B cell (primary cell): ENCODE results near the gene USP22. TPM values are rescaled to one million over a fixed set of nuclear protein-coding genes. Genes with fewer than 3 reads are reported as not detected.
"Not testable (repeated sequence)": the region's sequence is repeated elsewhere in the genome, so short reads cannot be mapped to it uniquely, and the experiment has no call there.

Experiments used
- ATAC-seq: fragments of 200-7000 bp; cut with Tn5 transposase; one replicate; pipeline ENCODE4 v1.10.0; 2021; ENCODE audit warnings: low read depth, mild to moderate bottlenecking, moderate number of reproducible peaks, moderate library complexity
- CTCF ChIA-PET: fragments of 350-600 bp; sonication (Branson Sonifier 250); formaldehyde crosslinking; loops from one replicate; lab custom pipeline; 2021; ENCODE audit warnings: antibody characterized with exemption, inconsistent platforms; lab: Charles Lee
- POLR2A ChIA-PET: fragments of 350-600 bp; sonication (Branson Sonifier 250); formaldehyde crosslinking; loops from one replicate; lab custom pipeline; 2021; ENCODE audit warnings: antibody characterized with exemption; lab: Charles Lee
- DNase-seq: peaks from one replicate; pipeline ENCODE4 v3.0.0; 2013
- H2AFZ ChIP-seq: 2 replicates; pipeline ENCODE4 v1.6.1; 2012; ENCODE audit warnings: mild to moderate bottlenecking, low read depth, low read length; ENCODE audit not compliant: insufficient read depth, poor library complexity, severe bottlenecking
- H3K27ac ChIP-seq, 2 donors: 1 replicate in 1 of 2; 2 replicates in 1 of 2; pipeline ENCODE4 v1.5.1; 2012 to 2013; ENCODE audit warnings: low read length in 2 of 2, mild to moderate bottlenecking in 2 of 2, moderate library complexity in 1 of 2
- H3K27me3 ChIP-seq, 4 experiments: fragments of 200-600 bp in 1 of 4; sonication (generic) in 1 of 4; replicated peaks in 1 of 4; 1 replicate in 2 of 4; 2 replicates in 2 of 4; pipeline versions ENCODE4 v1.6.1 to v1.7.0; 2013 to 2016; ENCODE audit warnings: low read length in 3 of 4, mild to moderate bottlenecking in 2 of 4, mixed read lengths in 1 of 4, moderate library complexity in 1 of 4; ENCODE audit not compliant: insufficient read depth in 4 of 4, control insufficient read depth in 3 of 4; ENCODE audit errors: control extremely low read depth in 1 of 4
- H3K36me3 ChIP-seq, 2 experiments: replicated peaks in 1 of 2; 1 replicate in 1 of 2; 2 replicates in 1 of 2; pipeline versions ENCODE4 v1.6.1 to v1.7.1; 2013; ENCODE audit warnings: low read length in 1 of 2; ENCODE audit not compliant: insufficient read depth in 2 of 2, control insufficient read depth in 1 of 2; ENCODE audit errors: control extremely low read depth in 1 of 2, extremely low read depth in 1 of 2
- H3K4me1 ChIP-seq, 2 donors: fragments of 200-600 bp in 1 of 2; sonication (generic) in 1 of 2; 1 replicate in 1 of 2; 2 replicates in 1 of 2; pipeline versions ENCODE4 v1.5.1 to v1.6.1; 2013 to 2017; ENCODE audit warnings: low read length in 2 of 2; ENCODE audit not compliant: control insufficient read depth in 2 of 2, insufficient read depth in 2 of 2
- H3K4me2 ChIP-seq: replicated peaks from 2 replicates; pipeline ENCODE3; 2012; ENCODE audit warnings: mild to moderate bottlenecking, low read depth, low read length; ENCODE audit not compliant: poor library complexity, severe bottlenecking
- H3K4me3 ChIP-seq, 5 experiments: fragments of 200-600 bp in 1 of 5; sonication (generic) in 1 of 5; 1 replicate in 3 of 5; 2 replicates in 2 of 5; pipeline versions ENCODE4 v1.5.1 to v1.7.0; 2011 to 2016; ENCODE audit warnings: low read length in 4 of 5, mild to moderate bottlenecking in 4 of 5, low read depth in 2 of 5, control low read depth in 1 of 5, moderate library complexity in 1 of 5; ENCODE audit not compliant: insufficient read depth in 1 of 5; ENCODE audit errors: control extremely low read depth in 1 of 5, extremely low read depth in 1 of 5
- H3K79me2 ChIP-seq: fragments of 200-600 bp; sonication (generic); one replicate; pipeline ENCODE4 v1.6.0; 2016; ENCODE audit warnings: low read length; ENCODE audit not compliant: control insufficient read depth, insufficient read depth
- H3K9ac ChIP-seq: fragments of 200-600 bp; sonication (generic); 2 replicates; pipeline ENCODE4 v1.6.1; 2017; ENCODE audit warnings: mild to moderate bottlenecking, low read length, moderate library complexity
- H3K9me3 ChIP-seq, 3 donors: one replicate each; pipeline versions ENCODE4 v1.6.1 to v1.7.1; 2013; ENCODE audit warnings: low read length in 2 of 3; ENCODE audit not compliant: control insufficient read depth in 2 of 3, insufficient read depth in 1 of 3; ENCODE audit errors: control extremely low read depth in 1 of 3
- H4K20me1 ChIP-seq: 2 replicates; pipeline ENCODE4 v1.6.0; 2012; ENCODE audit warnings: mild to moderate bottlenecking, low read length; ENCODE audit not compliant: insufficient read depth, control insufficient read depth, poor library complexity, severe bottlenecking
- H3K27ac Mint-ChIP-seq: one replicate; pipeline ENCODE4 v1.8.0; 2021; ENCODE audit warnings: mixed read lengths
- H3K27me3 Mint-ChIP-seq: one replicate; pipeline ENCODE4 v1.8.0; 2021; ENCODE audit warnings: mixed read lengths
- H3K4me1 Mint-ChIP-seq: one replicate; pipeline ENCODE4 v1.8.0; 2021; ENCODE audit warnings: mixed read lengths
- H3K4me3 Mint-ChIP-seq: one replicate; pipeline ENCODE4 v1.8.0; 2021; ENCODE audit warnings: mixed read lengths
- H3K9me3 Mint-ChIP-seq: one replicate; pipeline ENCODE4 v1.8.0; 2022; ENCODE audit warnings: mixed read lengths; ENCODE audit not compliant: insufficient read depth
- CTCF ChIP-seq: fragments of 200-600 bp; IDR thresholded peaks from one replicate; pipeline ENCODE4 v1.8.0; 2022; ENCODE audit warnings: antibody characterized with exemption, mild to moderate bottlenecking
- EZH2 ChIP-seq: IDR thresholded peaks from 2 replicates; pipeline ENCODE4 v1.6.1; 2012; ENCODE audit warnings: borderline replicate concordance, low read depth, mild to moderate bottlenecking, moderate library complexity, low read length; ENCODE audit not compliant: insufficient read depth, poor library complexity, severe bottlenecking
- WGBS: methylation state at CpG from one replicate; pipeline ENCODE4 v1.1.5; 2013; ENCODE audit warnings: missing lambda C conversion rate; ENCODE audit not compliant: insufficient coverage; 5-methylcytosine and 5-hydroxymethylcytosine counted together
- intact Hi-C: fragments of 100-400 bp; cut with micrococcal nuclease; formaldehyde crosslinking; loops from one replicate; pipeline ENCODE4 v1.10.0; 2022
- polyA plus RNA-seq: library from polyadenylated mRNA; depleted of rRNA; stranded (reverse); fragments of >200 nt; gene quantifications from 2 replicates; pipeline ENCODE4 v1.2.3, GENCODE V29; 2012
- total RNA-seq, 2 donors: library from RNA; stranded (reverse); fragments of 120-200 nt in 1 of 2; gene quantifications; 1 replicate in 1 of 2; 2 replicates in 1 of 2; pipeline versions ENCODE4 v1.2.3 to v1.2.4, GENCODE V29; 2013 to 2022

USP22 gene
- total and polyA plus RNA-seq, 2 donors (not counting 1 experiment from before 2014, with no cell fraction given): 74.3 to 167 TPM

DNA sequence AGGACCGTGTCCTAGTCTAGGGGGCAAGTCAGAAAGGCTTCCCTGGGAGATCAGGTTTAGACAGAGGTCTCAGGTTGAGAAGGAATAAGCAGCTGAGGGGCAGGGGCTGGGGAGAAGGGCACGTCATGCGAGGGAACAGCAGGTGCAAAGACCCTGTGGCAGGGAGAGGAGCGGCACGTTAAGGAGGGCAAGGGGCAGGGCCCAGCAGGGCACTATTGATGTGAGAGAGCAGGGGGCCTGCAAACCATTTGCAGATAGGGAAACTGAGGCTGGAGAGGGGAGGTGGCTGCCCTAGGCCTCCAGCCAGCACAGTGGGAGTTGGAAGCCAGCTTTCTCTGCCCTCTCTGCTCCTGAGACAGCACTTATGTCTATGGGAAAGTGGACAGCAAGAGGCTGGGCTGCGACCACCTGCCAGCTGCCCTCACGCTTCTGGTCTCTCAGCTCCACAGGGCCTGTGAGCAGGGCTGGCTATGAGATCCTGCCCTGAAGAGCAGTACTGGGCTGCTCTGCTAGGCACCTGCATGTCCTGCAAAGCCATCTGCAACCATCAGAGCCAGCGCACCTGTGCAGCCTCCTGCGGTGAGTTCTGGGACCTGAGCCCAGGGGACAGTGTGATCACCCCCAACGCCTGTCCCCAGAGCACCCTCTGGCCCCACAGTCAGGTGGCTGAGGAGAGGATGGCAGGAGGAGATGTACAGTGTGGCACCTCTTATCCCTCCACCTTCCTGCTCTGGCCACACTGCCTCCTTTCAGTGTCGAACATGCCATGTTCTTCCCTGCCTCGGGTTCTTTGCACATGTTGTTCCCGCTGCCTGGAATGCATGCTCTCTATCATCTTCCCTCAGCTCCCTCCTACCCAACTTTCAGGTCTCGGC, 61.5 kb downstream of the USP22 start:
- no peaks in the 10 kb centered on the region for H3K27me3 ChIP-seq
- Mint-ChIP-seq H3K27ac (no peak overlapping the region), H3K27me3 (no peaks in the 10 kb centered on the region), H3K9me3 (no peaks in the 10 kb centered on the region), H3K4me3 (no peak overlapping the region), H3K4me1 (peaks cover 12% of the 10 kb centered on the region)
- DNase-seq (no peak), ATAC-seq (no peak)
- peaks cover 0 to 4% of the 10 kb centered on the region in 2 donors for H3K4me1 ChIP-seq
- H3K4me3 ChIP-seq: no peak overlapping the region
- H3K4me2 ChIP-seq: no peak overlapping the region
- H3K36me3 ChIP-seq: peaks cover 0 to 4% of the 10 kb centered on the region in 2 experiments
- no peak overlapping the region for H3K9ac ChIP-seq
- intact Hi-C loops: no loop called here
- ChIA-PET POLR2A (no interaction called here), CTCF (interaction anchor here (1.3 kb wide), 1 partner anchor 36 kb away, joined by 3 read pairs; no protein-coding TSS in a partner anchor)
- no peak for TF ChIP-seq CTCF
- TF ChIP-seq EZH2: no peak
- H3K79me2 ChIP-seq: no peaks in the 10 kb centered on the region
- WGBS: 97% methylated on average over 14 of the region's 14 CpGs
- H3K27ac ChIP-seq: no peak overlapping the region
- H4K20me1 ChIP-seq: no peaks in the 10 kb centered on the region
- no peaks in the 10 kb centered on the region for H3K9me3 ChIP-seq
- H2AFZ ChIP-seq: no peak overlapping the region

GRCh38 chr17:20979792-20980083, 63.1 kb downstream of the USP22 start:
- intact Hi-C loops: no loop called here
- H3K9me3 Mint-ChIP-seq: no peaks in the 10 kb centered on the region
- H3K4me2 ChIP-seq: no peak overlapping the region
- peaks cover 0 to 4% of the 10 kb centered on the region in 2 donors for H3K4me1 ChIP-seq
- H4K20me1 ChIP-seq: no peaks in the 10 kb centered on the region
- H3K9ac ChIP-seq: no peak overlapping the region
- H3K4me3 Mint-ChIP-seq: no peak overlapping the region
- ChIA-PET CTCF (no interaction called here), POLR2A (no interaction called here)
- H3K27me3 Mint-ChIP-seq: no peaks in the 10 kb centered on the region
- TF ChIP-seq EZH2 (no peak), CTCF (no peak)
- peaks cover 16% of the 10 kb centered on the region for H3K4me1 Mint-ChIP-seq
- H3K36me3 ChIP-seq: peaks cover 0 to 4% of the 10 kb centered on the region in 2 experiments
- WGBS: 57% methylated on average over 2 of the region's 3 CpGs
- H3K27ac Mint-ChIP-seq: no peak overlapping the region
- ATAC-seq: no peak
- H3K27me3 ChIP-seq: no peaks in the 10 kb centered on the region
- no peak overlapping the region for H3K27ac ChIP-seq
- DNase-seq: no peak
- H3K4me3 ChIP-seq: no peak overlapping the region
- H3K79me2 ChIP-seq: peaks cover 4% of the 10 kb centered on the region
- H3K9me3 ChIP-seq: no peaks in the 10 kb centered on the region
- no peak overlapping the region for H2AFZ ChIP-seq

DNA sequence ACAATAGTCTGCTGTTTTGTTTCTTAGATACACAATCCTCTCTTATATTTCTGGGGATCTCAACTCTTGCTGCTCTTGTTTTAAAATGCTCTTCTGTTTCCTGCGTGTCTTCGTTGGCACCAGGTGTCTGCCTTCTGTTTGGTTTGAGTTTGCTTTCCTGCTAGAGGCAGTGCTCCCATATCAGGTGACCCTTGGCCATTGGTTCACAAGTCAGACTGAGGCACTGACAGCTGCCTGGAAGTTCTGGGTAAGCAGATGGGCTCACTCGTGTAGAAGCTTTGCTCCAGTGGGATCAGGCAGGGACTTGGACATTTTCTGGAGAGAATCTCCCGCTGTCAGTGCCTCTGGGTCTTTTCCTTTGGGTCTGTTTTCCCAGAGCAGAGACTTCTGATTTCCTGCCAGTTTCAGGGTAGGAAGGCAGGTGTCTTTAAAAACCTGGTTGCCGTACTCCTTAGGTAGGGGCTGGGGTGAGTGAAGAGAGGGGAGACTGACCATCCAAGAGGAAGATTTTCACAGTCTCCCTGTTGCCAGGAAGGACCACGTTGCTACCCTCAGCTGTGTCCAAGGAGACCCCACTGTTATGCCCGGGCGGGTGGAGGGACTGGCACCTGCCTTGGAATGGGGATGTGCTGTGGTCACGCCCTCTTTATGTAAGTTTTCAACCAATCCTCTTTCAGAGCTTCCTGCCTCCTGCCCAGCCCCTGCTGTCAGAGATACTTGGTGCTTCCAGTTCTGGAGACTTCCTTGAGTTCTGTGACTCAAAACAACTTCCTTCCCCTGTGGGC, 63.6 kb downstream of the USP22 start:
- DNase-seq, H3K27ac Mint-ChIP-seq, POLR2A ChIA-PET: not testable (repeated sequence)

More for the DNA sequence above, 63.6 kb downstream of the USP22 start:
- H3K27ac ChIP-seq, ATAC-seq, H3K79me2 ChIP-seq, H3K4me3 ChIP-seq, H3K9ac ChIP-seq, H3K36me3 ChIP-seq, intact Hi-C loops, H4K20me1 ChIP-seq, H3K27me3 ChIP-seq, H3K4me1 ChIP-seq, H3K27me3 Mint-ChIP-seq, H3K9me3 ChIP-seq, H3K4me2 ChIP-seq, CTCF ChIA-PET, H3K9me3 Mint-ChIP-seq, H2AFZ ChIP-seq, H3K4me3 Mint-ChIP-seq: not testable (repeated sequence)
- peaks cover 17% of the 10 kb centered on the region for H3K4me1 Mint-ChIP-seq
- WGBS: 69% methylated on average over 5 of the region's 9 CpGs
